Ovary (tissue), 9 donors: ENCODE results near the gene INSR. TPM values are rescaled to one million over a fixed set of nuclear protein-coding genes. Genes with fewer than 3 reads are reported as not detected.
A peak's percentile ranks its signal among the peaks of the same experiment; 100 is the strongest.

Experiments used
- DNase-seq, 5 donors: peaks; one replicate each; pipeline ENCODE4 v3.0.0-alpha.2; 2019 to 2020
- H3K27ac ChIP-seq, 2 donors: fragments of 200-600 bp; one replicate each; pipeline versions ENCODE4 v1.5.1 to v1.8.0; 2019 to 2022
- H3K27me3 ChIP-seq: fragments of 200-600 bp; one replicate; pipeline ENCODE4 v1.8.0; 2022
- H3K36me3 ChIP-seq: fragments of 200-600 bp; sonication (generic); one replicate; pipeline ENCODE4 v1.5.1; 2019
- H3K4me1 ChIP-seq: one replicate; pipeline ENCODE4 v1.8.1; 2013; ENCODE audit warnings: mild to moderate bottlenecking, moderate library complexity; ENCODE audit not compliant: insufficient read depth
- H3K4me3 ChIP-seq: fragments of 200-600 bp; sonication (generic); one replicate; pipeline ENCODE4 v1.5.1; 2017
- H3K9me3 ChIP-seq, 2 donors: fragments of 200-600 bp in 1 of 2; sonication (generic) in 1 of 2; one replicate each; pipeline versions ENCODE4 v1.5.1 to v1.8.1; 2013 to 2019; ENCODE audit warnings: mild to moderate bottlenecking in 1 of 2, moderate library complexity in 1 of 2
- EP300 ChIP-seq: sonication (generic); formaldehyde crosslinking; IDR thresholded peaks from one replicate; pipeline ENCODE4 v1.6.1; 2017; ENCODE audit warnings: antibody characterized with exemption
- POLR2A ChIP-seq: fragments of 450-650 bp; IDR thresholded peaks from one replicate; pipeline ENCODE4 v1.6.1; 2017; ENCODE audit warnings: antibody characterized with exemption, mild to moderate bottlenecking, moderate library complexity
- WGBS, 3 donors: extraction: QIAGEN DNeasy Blood & Tissue Kit in 1 of 3; methylation state at CpG; one replicate each; pipeline versions ENCODE4 v1.1.5 to v1.1.7; 2013 to 2017; 5-methylcytosine and 5-hydroxymethylcytosine counted together
- intact Hi-C, 4 donors: fragments of 100-400 bp; cut with DNase I; formaldehyde crosslinking; loops; one replicate each; pipeline versions ENCODE4 v1.11.0 to v1.15.1; 2022 to 2023
- polyA plus RNA-seq, 2 donors: library from polyadenylated mRNA; stranded (reverse); fragments of 200-250 nt in 1 of 2; fragments of 350-450 nt in 1 of 2; fragmentation: Illumina TruSeq in 1 of 2; extraction: RNeasy Lipid Tissue Mini Kit (QIAGEN cat#74804) in 1 of 2; gene quantifications; one replicate each; pipeline ENCODE4 v1.2.3, GENCODE V29; 2013 to 2014
- total RNA-seq, 7 donors: library from RNA; depleted of rRNA in 2 of 7; stranded (reverse); fragments of >200 nt in 2 of 7; fragmentation: NEBNext Ultra II Directional in 3 of 7; extraction: Animal tissue kit (Norgen Biotek cat#: 25700) in 3 of 7; gene quantifications; one replicate each; pipeline versions ENCODE4 v1.1.0 to v1.2.4, GENCODE V29; 2016 to 2023
- TF ChIP-seq, protein P1 (sequence below), 3 donors: fragments of 450-650 bp in 2 of 3; fragments of 200-600 bp in 1 of 3; IDR thresholded peaks; one replicate each; pipeline versions ENCODE4 v1.5.1 to v1.8.0; 2016 to 2022; ENCODE audit warnings: antibody characterized with exemption in 3 of 3, mild to moderate bottlenecking in 1 of 3
- donor health status: DM: no; HTN: no; CAD: no; lungs with moderate emphysema.
- donor health status: DM: no; HTN: no; CAD: no.
- donor health status: Bipolar disorder and iron deficiency.
- donor health status: DM: yes; HTN: yes; CAD: no.
- donor health status: DM: no; HTN: no; CAD: no.
- donor health status: DM: yes; HTN: yes; CAD: no.

INSR gene
- total and polyA plus RNA-seq, 9 donors = 30.2 to 203 (median 93.3) TPM

GRCh38 chr19:7196763-7197118 is 97.5 kb downstream of the INSR start:
- no peaks in the 10 kb centered on the region for H3K9me3 ChIP-seq
- intact Hi-C loops = loop anchor here in 2 of 4 donors (5.0 kb wide), 1 partner anchor 96 kb away; the partner anchor contains the start of gene INSR (in 2 of the 2)
- TF ChIP-seq, protein P1, sequence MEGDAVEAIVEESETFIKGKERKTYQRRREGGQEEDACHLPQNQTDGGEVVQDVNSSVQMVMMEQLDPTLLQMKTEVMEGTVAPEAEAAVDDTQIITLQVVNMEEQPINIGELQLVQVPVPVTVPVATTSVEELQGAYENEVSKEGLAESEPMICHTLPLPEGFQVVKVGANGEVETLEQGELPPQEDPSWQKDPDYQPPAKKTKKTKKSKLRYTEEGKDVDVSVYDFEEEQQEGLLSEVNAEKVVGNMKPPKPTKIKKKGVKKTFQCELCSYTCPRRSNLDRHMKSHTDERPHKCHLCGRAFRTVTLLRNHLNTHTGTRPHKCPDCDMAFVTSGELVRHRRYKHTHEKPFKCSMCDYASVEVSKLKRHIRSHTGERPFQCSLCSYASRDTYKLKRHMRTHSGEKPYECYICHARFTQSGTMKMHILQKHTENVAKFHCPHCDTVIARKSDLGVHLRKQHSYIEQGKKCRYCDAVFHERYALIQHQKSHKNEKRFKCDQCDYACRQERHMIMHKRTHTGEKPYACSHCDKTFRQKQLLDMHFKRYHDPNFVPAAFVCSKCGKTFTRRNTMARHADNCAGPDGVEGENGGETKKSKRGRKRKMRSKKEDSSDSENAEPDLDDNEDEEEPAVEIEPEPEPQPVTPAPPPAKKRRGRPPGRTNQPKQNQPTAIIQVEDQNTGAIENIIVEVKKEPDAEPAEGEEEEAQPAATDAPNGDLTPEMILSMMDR (IDR thresholded peaks at IDR 0.05) = no peak
- no peak for TF ChIP-seq POLR2A
- peak; percentile 76 for TF ChIP-seq EP300
- no peaks in the 10 kb centered on the region for H3K36me3 ChIP-seq
- DNase-seq = peak in 2 of 5 donors; percentile 94
- peak overlapping the region; percentile 79 for H3K4me3 ChIP-seq
- H3K4me1 ChIP-seq = peaks cover 11% of the 10 kb centered on the region
- H3K27me3 ChIP-seq = no peaks in the 10 kb centered on the region
- 0 to 3% (median 0%) methylated on average over 8 of the region's 8 CpGs for WGBS, 3 donors
- peak overlapping the region; percentile 89 to 95 for H3K27ac ChIP-seq

GRCh38 chr19:7195046-7195445 is 99.2 kb downstream of the INSR start:
- TF ChIP-seq, protein P1 (IDR thresholded peaks at IDR 0.05) = no peak
- no peak for TF ChIP-seq POLR2A
- no peak for TF ChIP-seq EP300
- H3K27ac ChIP-seq = peak overlapping the region; percentile 41 to 89
- intact Hi-C loops = loop anchor here in 2 of 4 donors (5.0 kb wide), 1 partner anchor 97 kb away; the partner anchor contains the start of gene INSR (in 2 of the 2)
- H3K4me3 ChIP-seq = no peak overlapping the region
- no peaks in the 10 kb centered on the region for H3K36me3 ChIP-seq
- 94 to 96% (median 95%) methylated on average over 5 of the region's 5 CpGs for WGBS, 3 donors
- no peak for DNase-seq
- no peaks in the 10 kb centered on the region for H3K27me3 ChIP-seq
- H3K9me3 ChIP-seq = no peaks in the 10 kb centered on the region
- peaks cover 9% of the 10 kb centered on the region for H3K4me1 ChIP-seq

DNA sequence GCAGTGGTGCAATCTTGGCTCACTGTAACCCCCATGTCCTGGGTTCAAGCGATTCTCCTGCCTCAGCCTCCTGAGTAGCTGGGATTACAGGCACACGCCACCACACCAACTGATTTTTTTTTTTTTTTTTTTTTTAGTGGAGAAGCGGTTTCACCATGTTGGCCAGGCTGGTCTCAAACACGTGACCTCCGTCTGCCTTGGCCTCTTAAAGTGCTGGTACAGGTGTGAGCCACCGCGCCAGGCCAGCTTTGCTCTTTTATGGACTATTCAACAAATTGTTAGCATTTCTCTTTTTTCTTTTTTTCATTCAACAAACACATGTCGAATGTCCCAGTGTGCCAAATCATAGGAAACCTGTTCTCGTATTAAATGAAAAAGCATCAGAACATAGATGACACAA is 99.6 kb downstream of the INSR start:
- peaks cover 5% of the 10 kb centered on the region for H3K4me1 ChIP-seq
- no peaks in the 10 kb centered on the region for H3K27me3 ChIP-seq
- DNase-seq = no peak
- no peak overlapping the region for H3K4me3 ChIP-seq
- H3K27ac ChIP-seq = peak overlapping the region; percentile 41 to 89
- TF ChIP-seq EP300 = no peak
- no peak for TF ChIP-seq POLR2A
- TF ChIP-seq, protein P1 (IDR thresholded peaks at IDR 0.05) = no peak
- no peaks in the 10 kb centered on the region for H3K36me3 ChIP-seq
- intact Hi-C loops = no loop called here
- no peaks in the 10 kb centered on the region for H3K9me3 ChIP-seq
- WGBS, 3 donors = 93 to 97% (median 96%) methylated on average over 9 of the region's 9 CpGs

DNA sequence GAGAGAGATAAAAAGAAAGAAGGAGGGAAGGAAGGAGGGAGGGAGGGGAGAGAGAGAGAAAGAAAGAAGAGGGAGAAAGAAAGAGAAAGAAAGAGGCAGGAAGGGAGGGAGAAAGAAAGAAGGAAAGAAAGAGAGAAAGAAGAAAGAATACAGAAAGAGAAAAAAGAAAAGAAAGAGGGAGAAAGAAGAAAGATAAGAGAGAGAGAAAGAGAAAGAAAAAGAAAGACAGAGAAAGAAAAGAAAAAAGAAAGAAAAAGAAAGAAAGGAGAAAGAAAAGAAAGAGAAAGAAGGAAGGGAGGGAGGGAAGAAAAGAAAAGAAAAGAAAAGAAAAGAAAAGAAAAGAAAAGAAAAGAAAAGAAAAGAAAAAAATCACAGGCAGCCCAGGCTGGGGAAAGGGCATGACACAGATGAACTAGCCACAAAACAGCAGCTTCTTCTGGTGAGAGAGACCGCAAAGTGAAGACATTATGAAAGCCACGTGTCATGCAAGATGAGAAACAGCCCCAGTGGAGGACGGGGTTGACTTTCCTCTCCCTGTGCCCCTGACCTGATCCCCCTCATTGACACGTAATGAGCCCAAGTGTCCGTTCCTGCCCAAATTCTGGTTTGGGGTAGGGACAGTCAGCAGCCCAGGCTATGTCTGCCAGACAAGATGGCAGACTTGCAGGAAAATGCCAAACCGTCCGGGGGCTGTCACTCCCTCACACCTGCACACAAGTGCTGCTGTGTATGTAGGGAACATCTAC is 102.1 kb downstream of the INSR start:
- Histone ChIP-seq H3K27me3 (no peaks in the 10 kb centered on the region), H3K4me1 (peaks cover 7% of the 10 kb centered on the region), H3K4me3 (no peak overlapping the region), H3K27ac (peak overlapping the region; percentile 62 to 72), H3K36me3 (no peaks in the 10 kb centered on the region), H3K9me3 (no peaks in the 10 kb centered on the region)
- WGBS, 3 donors = 66 to 76% (median 71%) methylated on average over 7 of the region's 7 CpGs
- DNase-seq = no peak
- no peak for TF ChIP-seq EP300
- TF ChIP-seq POLR2A = no peak
- intact Hi-C loops = no loop called here
